Measurements from ENCODE around the gene P2RX2.

The P2RX2 gene

DNA sequence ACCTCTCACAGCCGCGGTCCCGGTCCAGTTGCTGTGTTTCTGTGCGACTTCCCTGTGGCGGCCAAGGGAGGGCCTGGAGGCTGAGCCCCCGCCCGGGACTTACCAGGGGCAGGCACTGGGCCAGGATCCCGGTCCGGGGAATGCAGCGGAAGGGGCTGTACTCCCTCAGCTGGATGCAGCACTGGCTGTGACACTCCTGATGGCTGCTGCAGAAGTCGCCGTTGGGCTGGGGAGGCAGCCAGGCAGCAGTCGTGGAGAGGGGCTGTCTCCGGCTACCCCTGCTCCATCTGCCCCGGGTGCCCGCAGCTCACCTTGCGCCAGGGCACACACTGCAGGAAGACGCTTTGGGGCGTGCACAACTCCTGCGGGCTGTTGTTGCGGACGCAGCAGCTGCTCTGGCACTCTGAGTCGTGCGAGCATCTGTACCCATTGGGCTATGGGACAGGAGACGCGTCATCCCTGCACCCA, 14.4 kb upstream of the P2RX2 start:
- no peak for DNase-seq

DNA sequence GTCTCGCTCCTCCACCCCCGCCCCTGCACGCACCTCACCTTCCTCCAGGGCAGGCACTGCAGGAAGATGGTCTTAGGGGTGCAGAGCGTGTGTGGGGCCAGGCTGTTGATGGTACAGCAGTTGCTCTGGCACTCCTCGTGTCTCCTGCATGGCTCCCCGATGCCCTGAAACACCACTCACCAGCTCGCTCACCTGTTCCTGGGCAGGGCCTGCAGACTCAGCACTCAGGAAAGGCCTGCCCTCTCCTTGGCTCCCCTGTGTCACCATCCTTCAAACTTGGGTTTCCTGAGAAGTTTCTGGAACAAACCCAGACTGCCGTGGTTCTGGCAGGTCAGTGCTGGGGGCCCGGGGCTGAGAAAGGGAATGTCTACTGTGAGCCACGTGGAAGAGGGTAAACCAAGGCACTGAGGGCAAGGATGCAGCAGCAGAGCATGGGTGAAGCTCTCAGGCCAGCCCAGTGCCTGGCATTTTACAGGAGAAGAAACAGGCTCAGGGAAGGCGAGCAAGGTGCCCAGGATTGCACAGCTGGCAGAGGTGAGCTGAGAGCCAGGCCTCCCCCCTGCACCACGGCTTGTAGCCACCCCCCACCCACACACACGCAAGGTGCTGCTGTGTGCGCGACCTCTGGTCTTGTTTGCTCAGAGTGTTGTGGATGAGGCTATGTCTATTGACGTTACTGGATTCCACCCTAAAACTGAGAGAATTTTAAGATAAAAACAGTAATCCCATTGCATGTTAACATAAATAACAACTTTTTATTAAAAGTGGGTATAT, 13.7 kb upstream of the P2RX2 start:
- DNase-seq: no peak

DNA sequence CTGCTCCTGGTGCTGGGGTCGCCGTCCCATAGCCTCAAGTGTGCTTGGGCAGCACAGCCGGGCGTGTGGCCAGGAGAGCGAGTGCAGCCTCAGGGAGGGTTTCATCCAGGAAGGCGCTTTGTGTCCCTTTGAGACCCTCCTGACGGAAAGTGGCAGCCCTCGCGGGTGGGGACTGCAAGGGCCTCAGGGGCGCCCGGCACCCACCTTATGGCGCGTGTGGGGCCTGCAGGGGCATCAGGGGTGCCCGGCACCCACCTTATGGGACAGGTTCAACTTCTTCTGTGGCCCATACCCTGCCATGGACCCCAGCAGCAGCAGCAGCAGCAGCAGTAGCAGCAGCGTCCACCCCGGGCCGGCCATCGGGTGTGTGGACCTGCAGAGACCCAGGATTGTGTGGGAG, 12.7 kb upstream of the P2RX2 start:
- no peak for DNase-seq

GRCh38 chr12:132606466-132606865, 12.1 kb upstream of the P2RX2 start:
- DNase-seq: no peak

GRCh38 chr12:132606927-132607326, 11.6 kb upstream of the P2RX2 start:
- no peak for DNase-seq

DNA sequence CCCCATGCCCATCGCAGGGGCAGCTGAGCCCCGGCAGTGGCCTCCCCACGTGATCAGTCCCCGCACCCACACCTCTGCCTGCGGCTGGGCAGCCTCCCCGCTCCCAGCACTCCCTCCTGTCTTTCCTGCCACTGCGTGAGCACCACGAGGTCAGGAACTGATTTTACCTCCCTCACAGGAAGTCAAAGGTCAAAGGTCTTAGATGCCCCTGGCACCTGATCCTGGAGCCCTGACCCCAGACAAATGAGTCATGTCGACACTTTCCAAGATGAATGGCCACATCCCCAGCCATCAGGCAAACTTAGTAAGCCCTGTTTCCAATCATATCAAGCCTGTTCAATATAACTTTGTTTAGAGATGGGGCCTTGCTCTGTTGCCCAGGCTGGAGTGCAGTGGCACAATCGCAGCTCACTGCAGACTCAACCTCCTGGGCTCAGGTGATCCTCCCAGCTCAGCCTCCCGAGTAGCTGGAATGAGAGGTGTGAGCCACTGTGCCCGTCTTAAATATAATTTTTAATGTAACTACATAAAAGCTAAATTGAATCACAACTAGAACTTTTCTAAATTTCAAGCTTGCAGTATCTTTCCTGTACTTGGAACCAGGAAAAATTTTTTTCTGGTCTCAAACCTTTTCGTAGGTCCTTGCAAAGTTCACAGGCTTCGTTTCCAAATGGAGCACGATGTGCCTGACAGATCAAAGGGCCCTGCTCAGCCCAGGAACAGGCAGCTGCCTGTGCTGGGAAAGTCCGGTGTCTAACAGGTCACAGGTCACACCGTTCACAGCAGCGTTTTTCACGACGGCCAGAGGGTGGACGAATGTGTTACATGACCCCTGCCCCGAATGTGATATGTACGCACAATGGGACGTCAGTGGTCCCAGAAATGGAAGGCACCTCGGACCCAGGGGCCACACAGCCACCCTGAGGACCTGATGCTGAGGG, 10.1 kb upstream of the P2RX2 start:
- no peak for DNase-seq

DNA sequence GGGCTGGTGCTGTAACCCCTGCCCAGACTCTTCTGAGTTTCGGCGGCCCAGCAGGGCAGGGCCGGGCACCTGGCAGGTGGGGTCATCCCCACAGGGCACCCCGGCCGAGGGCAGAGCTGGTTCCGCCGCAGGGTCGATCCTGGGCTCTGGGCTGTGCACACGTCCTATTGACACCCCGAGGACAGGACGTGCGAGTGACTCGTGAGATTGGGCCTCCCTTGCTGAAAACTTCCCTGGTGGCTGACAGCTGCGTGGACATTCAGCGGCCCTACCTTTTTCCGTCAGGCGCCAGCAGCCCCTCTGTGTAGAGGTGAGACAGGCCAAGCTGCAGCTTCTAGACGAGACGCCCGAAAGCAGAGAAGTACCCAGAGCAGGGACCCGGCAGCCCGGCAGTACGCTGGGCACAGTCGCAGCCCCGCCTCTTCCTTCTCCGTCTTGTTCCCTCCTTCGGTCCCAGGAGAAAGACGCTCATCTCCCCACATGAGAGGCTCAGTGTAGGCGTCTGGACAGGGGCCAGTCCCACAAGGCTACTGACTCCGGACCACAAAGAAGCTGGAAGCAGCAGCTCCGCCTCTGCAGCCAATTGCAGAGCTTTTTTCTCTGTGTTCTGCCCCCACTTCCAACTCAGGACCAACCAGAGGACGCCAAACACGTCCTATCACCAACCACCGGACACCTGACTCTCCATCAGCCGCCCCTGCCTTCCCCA, 8.4 kb upstream of the P2RX2 start, which contains the start of gene LRCOL1:
TSS of gene LRCOL1 (minus strand) at position 532 of the 709 bp plus-strand sequence. CDS start 4,331 bp downstream, outside the sequence.
- DNase-seq: no peak

GRCh38 chr12:132610866-132611602, 7.5 kb upstream of the P2RX2 start:
- DNase-seq: no peak

DNA sequence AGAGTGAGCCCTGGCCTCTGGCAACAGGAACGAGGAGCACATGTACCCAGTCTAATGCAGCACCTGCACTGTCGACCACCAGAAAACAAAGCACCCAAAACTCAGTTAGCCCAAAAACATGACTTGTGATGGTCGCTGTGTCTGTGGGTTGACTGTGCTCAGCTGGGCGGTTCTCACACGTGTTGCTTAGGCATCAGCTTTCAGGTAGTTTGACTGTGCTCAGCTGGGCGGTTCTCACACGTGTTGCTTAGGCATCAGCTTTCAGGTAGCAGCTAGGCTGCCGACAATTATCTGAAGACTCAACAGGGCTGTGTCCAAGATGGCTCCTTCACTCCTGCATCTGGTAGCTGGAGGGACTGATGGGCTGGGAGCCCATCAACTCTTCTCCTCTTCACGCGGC, 7.0 kb upstream of the P2RX2 start:
- no peak for DNase-seq

- DNase-seq: no peak
Measured at GRCh38 chr12:132614029-132614428, 4.5 kb upstream of the P2RX2 start.

- DNase-seq: peak; percentile 54 to 74
Measured at GRCh38 chr12:132614861-132615578, 3.6 kb upstream of the P2RX2 start.

DNA sequence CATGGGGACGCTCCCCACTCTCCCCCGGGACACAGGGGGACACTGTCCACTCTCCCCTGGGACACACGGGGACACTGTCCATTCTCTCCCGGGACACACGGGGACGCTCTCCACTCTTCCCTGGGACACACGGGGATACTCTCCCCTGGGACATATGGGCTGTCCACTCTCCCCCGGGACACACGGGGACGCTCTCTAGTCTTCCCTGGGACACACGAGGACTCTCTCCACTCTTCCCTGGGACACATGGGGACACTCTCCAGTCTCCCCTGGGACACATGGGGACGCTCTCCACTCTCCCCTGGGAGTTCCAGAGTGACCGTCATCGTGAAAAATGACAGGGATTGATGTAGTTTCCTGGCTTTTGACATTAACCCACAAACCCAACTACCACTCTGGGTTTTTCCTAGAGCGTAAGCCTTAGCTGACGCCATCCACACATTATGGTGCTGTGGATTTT, 3.0 kb upstream of the P2RX2 start:
- no peak for DNase-seq

GRCh38 chr12:132617135-132617701, 1.4 kb upstream of the P2RX2 start:
- DNase-seq: no peak

DNA sequence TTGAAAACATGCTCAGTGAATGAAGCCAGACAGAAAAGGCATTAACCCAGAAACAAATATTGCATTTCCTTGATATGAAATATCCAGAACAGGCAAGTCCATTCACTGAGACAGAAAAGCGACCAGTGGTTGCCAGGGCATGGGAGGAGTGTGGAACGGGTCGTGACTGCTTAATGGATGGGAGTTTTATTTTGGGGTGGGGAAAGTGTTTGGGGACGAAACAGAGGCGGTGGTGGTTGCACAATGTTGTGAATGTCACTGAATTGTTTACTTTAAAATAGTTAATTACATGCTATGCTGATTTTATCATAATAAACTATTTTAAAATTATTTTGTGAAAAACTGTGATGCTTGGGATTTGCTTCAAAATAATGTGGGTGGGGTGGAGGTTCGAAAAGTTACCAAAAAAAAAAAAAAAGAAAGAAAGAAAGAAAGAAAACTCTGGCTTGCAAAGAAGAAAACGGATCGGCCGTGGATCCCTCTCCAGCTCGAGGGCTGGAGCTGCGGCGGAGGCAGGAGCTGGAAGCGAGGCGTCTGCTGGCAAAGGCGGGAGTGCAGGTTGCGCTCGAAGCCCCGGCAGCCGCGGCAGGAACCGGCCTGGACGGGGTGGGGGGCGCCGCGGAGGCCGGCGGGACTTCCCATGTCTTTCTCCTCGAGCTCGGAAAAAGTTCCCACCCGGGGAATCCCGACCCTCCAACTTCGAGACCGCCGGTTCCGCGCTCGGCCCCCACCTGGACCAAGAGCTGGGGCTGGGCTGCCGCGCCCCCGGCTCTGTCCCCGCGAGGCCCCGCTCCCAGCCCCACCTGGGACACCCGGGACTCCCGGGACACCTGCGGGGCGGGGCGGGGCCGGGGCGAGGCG, 524 bp upstream of the P2RX2 start:
- DNase-seq: no peak

GRCh38 chr12:132619071-132619385, 452 bp downstream of the P2RX2 start:
- no peak for DNase-seq

- no peak for DNase-seq
Measured at GRCh38 chr12:132619386-132620112, 973 bp downstream of the P2RX2 start.

DNA sequence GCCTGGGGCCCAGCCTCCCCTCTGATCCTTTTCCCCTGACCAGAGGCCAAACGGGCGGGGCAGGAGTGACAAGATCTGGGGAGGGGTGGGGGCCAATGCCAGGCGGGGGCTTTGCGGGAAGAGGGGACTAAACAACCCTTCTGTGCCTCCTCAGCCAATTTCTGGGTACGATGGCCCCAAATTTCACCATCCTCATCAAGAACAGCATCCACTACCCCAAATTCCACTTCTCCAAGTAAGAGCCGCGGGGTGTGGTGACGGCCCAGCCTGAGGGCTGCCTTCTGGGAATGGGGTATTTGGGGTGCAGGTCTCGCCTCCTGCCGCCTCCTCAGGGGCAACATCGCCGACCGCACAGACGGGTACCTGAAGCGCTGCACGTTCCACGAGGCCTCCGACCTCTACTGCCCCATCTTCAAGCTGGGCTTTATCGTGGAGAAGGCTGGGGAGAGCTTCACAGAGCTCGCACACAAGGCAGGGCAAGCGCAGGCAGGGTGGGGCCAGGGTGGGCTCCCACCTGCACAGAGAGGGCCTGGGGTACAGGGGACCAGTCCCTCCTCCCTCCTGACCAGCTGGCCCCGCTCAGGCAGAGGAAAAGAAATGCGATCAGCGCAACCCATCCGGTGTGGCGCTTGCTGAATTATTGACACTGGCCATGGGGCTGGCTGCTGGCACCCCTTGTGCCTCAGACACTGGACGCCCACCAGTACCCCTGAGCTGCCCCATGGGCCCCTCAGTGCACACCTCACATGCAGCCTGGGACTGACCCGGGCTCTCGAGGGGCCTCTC, 1.7 kb downstream of the P2RX2 start:
- no peak for DNase-seq

GRCh38 chr12:132620899-132621656, 2.5 kb downstream of the P2RX2 start:
- no peak for DNase-seq

Data from NCI-H446 (cell line).